HFFc6 (cell line): ENCODE measurements around the gene BSX. TPM values are rescaled to one million over a fixed set of nuclear protein-coding genes. Genes with fewer than 3 reads are reported as not detected.

Source experiments
- DNase-seq: peaks from one replicate; pipeline ENCODE4 v3.0.0-alpha.2; 2018
- H3K27ac Mint-ChIP-seq: 2 replicates; pipeline ENCODE4 v1.8.0; 2020; ENCODE audit warnings: mild to moderate bottlenecking, mixed read lengths
- H3K27me3 Mint-ChIP-seq: 2 replicates; pipeline ENCODE4 v1.8.0; 2021; ENCODE audit warnings: mild to moderate bottlenecking, moderate library complexity, mixed read lengths; ENCODE audit not compliant: insufficient read depth
- H3K36me3 Mint-ChIP-seq: 2 replicates; pipeline ENCODE4 v1.8.0; 2021; ENCODE audit warnings: low read depth, mixed read lengths
- H3K4me1 Mint-ChIP-seq: 2 replicates; pipeline ENCODE4 v1.8.0; 2020; ENCODE audit warnings: low read depth, mixed read lengths
- H3K4me3 Mint-ChIP-seq: 2 replicates; pipeline ENCODE4 v1.8.0; 2020; ENCODE audit warnings: mild to moderate bottlenecking, moderate library complexity, mixed read lengths
- H3K9me3 Mint-ChIP-seq: 2 replicates; pipeline ENCODE4 v1.8.0; 2020; ENCODE audit warnings: mild to moderate bottlenecking, mixed read lengths
- CTCF ChIP-seq: fragments of 200-600 bp; sonication (generic); IDR thresholded peaks from 2 replicates; pipeline ENCODE4 v1.5.0; 2021; ENCODE audit warnings: antibody characterized with exemption, mild to moderate bottlenecking
- long read RNA-seq: library from polyadenylated mRNA; unstranded; transcript quantifications from one replicate; pipeline ENCODE4 v2.0.0, GENCODE V29; 2019
- total RNA-seq, 6 experiments: library from RNA; stranded (reverse); fragmentation: NEBNext Ultra II Directional; extraction: Animal tissue kit (Norgen Biotek cat#: 25700); gene quantifications; 2 replicates in 1 of 6; 3 replicates in 5 of 6; pipeline ENCODE4 v1.2.3, GENCODE V29; 2021

The BSX gene
- total RNA-seq: not detected
- long read RNA-seq: 0 reads

- H3K9me3 Mint-ChIP-seq: peaks cover 4% of the 10 kb centered on the region; the same call in 1 of the 2 replicates
- peaks cover 5% of the 10 kb centered on the region; the same call in 1 of the 2 replicates for H3K36me3 Mint-ChIP-seq
- H3K27me3 Mint-ChIP-seq: peaks cover 84% of the 10 kb centered on the region
- H3K4me1 Mint-ChIP-seq: no peaks in the 10 kb centered on the region; the same call in 1 of the 2 replicates
- no peak for TF ChIP-seq CTCF
- no peak within 1 kb of the TSS for H3K27ac Mint-ChIP-seq
- DNase-seq: peak; percentile 4
- H3K4me3 Mint-ChIP-seq: no peak within 1 kb of the TSS
Observed at GRCh38 chr11:122981388-122982264, at the start of gene BSX. Gene BSX (minus strand): TSS chr11:122981834. CDS start chr11:122981671, 163 bp downstream.

GRCh38 chr11:123030517-123030916, 48.9 kb upstream of the BSX start:
- no peak for TF ChIP-seq CTCF
- Mint-ChIP-seq H3K9me3 (no peaks in the 10 kb centered on the region), H3K36me3 (no peaks in the 10 kb centered on the region), H3K4me1 (no peaks in the 10 kb centered on the region), H3K4me3 (no peak overlapping the region), H3K27ac (no peak overlapping the region), H3K27me3 (peaks cover 20% of the 10 kb centered on the region)
- no peak for DNase-seq

GRCh38 chr11:123020968-123021367, 39.3 kb upstream of the BSX start:
- TF ChIP-seq CTCF: peak; percentile 73
- DNase-seq: peak; percentile 49
- Mint-ChIP-seq H3K36me3 (no peaks in the 10 kb centered on the region), H3K27ac (no peak overlapping the region), H3K4me1 (peaks cover 9% of the 10 kb centered on the region), H3K4me3 (no peak overlapping the region), H3K9me3 (no peaks in the 10 kb centered on the region), H3K27me3 (peaks cover 18% of the 10 kb centered on the region)

- H3K27ac Mint-ChIP-seq: no peak overlapping the region
- no peaks in the 10 kb centered on the region for H3K9me3 Mint-ChIP-seq
- no peak overlapping the region for H3K4me3 Mint-ChIP-seq
- no peak for DNase-seq
- TF ChIP-seq CTCF: no peak
- H3K27me3 Mint-ChIP-seq: peaks cover 27% of the 10 kb centered on the region
- peaks cover 9% of the 10 kb centered on the region for H3K4me1 Mint-ChIP-seq
- H3K36me3 Mint-ChIP-seq: no peaks in the 10 kb centered on the region
Observed at GRCh38 chr11:123018702-123019101, 37.1 kb upstream of the BSX start.

- TF ChIP-seq CTCF: no peak
- Mint-ChIP-seq H3K36me3 (no peaks in the 10 kb centered on the region), H3K9me3 (no peaks in the 10 kb centered on the region), H3K4me1 (no peaks in the 10 kb centered on the region), H3K27ac (no peak overlapping the region), H3K27me3 (peaks cover 26% of the 10 kb centered on the region), H3K4me3 (no peak overlapping the region)
- no peak for DNase-seq
Observed at GRCh38 chr11:123011510-123011909, 29.9 kb upstream of the BSX start.
